Type B pancreatic cell (in vitro differentiated cells): Measurements from ENCODE around the gene PCSK9. TPM values are rescaled to one million over a fixed set of nuclear protein-coding genes. Genes with fewer than 3 reads are reported as not detected.
"Not testable (repeated sequence)": the region's sequence is repeated elsewhere in the genome, so short reads cannot be mapped to it uniquely, and the experiment has no call there.

Source experiments
- DNase-seq: peaks from one replicate; pipeline ENCODE4 v3.0.0; 2021; ENCODE audit warnings: mixed read lengths; ENCODE audit not compliant: unreplicated experiment; ENCODE audit errors: extremely low spot score
- H3K27ac Mint-ChIP-seq: 2 replicates; pipeline ENCODE4 v1.8.0; 2021; ENCODE audit warnings: mild to moderate bottlenecking, mixed read lengths
- H3K27me3 Mint-ChIP-seq: 2 replicates; pipeline ENCODE4 v1.8.0; 2021; ENCODE audit warnings: mixed read lengths
- H3K36me3 Mint-ChIP-seq: 2 replicates; pipeline ENCODE4 v1.8.0; 2021; ENCODE audit warnings: mixed read lengths
- H3K4me1 Mint-ChIP-seq: one replicate; pipeline ENCODE4 v1.8.0; 2021; ENCODE audit warnings: mixed read lengths; ENCODE audit not compliant: unreplicated experiment
- H3K4me3 Mint-ChIP-seq: 2 replicates; pipeline ENCODE4 v1.8.0; 2021; ENCODE audit warnings: mild to moderate bottlenecking, mixed read lengths
- H3K9me3 Mint-ChIP-seq: 2 replicates; pipeline ENCODE4 v1.8.0; 2021; ENCODE audit warnings: mixed read lengths
- total RNA-seq: library from RNA; stranded (reverse); gene quantifications from 2 replicates; pipeline ENCODE4 v1.2.1, GENCODE V29; 2021; ENCODE audit warnings: low replicate concordance
- TF ChIP-seq, protein P1 (sequence below): fragments of 200-600 bp; sonication (generic); conservative IDR thresholded peaks from 2 replicates; pipeline ENCODE4 v1.5.0; 2021; ENCODE audit warnings: antibody characterized with exemption, mild to moderate bottlenecking

The PCSK9 gene
- total RNA-seq, 1 donor from 2014 or later: 15.3 TPM

DNA sequence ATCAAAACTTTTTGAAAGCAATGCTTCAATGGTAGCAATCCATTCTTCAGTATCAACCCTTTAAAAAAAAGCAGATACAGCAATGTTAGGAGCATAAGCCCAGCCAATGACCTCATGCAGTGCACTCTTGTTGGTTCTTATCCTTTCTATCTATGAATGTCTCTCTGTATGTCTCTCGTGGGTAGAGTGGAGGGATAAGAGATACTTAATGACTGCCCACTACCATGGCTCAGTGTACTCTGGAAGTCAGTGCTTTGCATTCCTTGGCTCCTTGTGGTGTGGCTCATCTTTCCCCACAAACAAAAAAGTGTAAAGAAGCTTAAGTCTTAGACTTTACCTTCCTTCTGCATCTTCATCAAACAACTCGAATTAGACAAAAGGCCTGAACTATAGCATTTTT is 50.3 kb downstream of the PCSK9 start:
- Mint-ChIP-seq H3K4me1 (no peaks in the 10 kb centered on the region), H3K9me3 (no peaks in the 10 kb centered on the region), H3K27me3 (no peaks in the 10 kb centered on the region), H3K4me3 (no peak overlapping the region), H3K27ac (no peak overlapping the region), H3K36me3 (peaks cover 44% of the 10 kb centered on the region)
- TF ChIP-seq, protein P1, sequence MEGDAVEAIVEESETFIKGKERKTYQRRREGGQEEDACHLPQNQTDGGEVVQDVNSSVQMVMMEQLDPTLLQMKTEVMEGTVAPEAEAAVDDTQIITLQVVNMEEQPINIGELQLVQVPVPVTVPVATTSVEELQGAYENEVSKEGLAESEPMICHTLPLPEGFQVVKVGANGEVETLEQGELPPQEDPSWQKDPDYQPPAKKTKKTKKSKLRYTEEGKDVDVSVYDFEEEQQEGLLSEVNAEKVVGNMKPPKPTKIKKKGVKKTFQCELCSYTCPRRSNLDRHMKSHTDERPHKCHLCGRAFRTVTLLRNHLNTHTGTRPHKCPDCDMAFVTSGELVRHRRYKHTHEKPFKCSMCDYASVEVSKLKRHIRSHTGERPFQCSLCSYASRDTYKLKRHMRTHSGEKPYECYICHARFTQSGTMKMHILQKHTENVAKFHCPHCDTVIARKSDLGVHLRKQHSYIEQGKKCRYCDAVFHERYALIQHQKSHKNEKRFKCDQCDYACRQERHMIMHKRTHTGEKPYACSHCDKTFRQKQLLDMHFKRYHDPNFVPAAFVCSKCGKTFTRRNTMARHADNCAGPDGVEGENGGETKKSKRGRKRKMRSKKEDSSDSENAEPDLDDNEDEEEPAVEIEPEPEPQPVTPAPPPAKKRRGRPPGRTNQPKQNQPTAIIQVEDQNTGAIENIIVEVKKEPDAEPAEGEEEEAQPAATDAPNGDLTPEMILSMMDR: no peak
- DNase-seq: no peak

DNA sequence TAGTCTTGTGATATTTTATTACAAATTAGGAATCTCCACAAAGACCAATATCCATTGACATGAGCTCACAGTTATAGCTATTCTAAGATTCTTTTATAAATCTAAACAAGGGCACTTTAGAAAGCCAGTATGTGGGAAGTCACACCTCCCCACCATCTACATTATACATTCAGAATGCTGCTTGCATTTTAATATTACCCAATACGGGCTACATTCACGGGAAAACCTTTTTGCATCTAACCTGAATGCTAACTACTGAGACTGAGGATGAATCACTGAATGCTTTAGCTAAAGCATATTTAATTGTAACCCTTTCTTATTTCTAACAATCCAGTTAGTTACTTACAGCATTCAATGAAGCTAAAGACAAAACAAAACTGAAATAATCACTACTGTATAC is 53.1 kb downstream of the PCSK9 start:
- H3K27me3 Mint-ChIP-seq: no peaks in the 10 kb centered on the region
- H3K36me3 Mint-ChIP-seq: peaks cover 55% of the 10 kb centered on the region
- H3K4me1 Mint-ChIP-seq: no peaks in the 10 kb centered on the region
- H3K27ac Mint-ChIP-seq: no peak overlapping the region
- no peak for DNase-seq
- no peak overlapping the region for H3K4me3 Mint-ChIP-seq
- TF ChIP-seq, protein P1: no peak
- H3K9me3 Mint-ChIP-seq: no peaks in the 10 kb centered on the region

DNA sequence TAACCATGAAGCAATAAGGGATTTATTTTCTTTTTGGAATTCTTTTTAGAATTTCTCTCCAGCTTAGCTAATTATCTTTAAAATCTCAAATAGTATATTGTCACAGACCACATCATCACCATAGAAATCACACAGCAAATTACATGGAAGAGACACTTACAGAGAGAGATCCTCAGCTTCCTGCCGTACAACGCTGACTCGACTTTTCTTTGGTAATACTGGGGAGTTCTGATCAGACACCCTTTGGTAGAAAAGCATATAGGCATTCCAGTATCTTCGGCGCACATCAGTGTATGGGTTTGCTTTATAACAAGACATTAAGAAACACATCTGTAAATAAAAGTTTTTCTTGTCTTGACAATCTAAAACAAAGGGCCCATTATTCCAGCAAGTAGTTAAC is 55.7 kb downstream of the PCSK9 start:
- no peak for DNase-seq
- no peaks in the 10 kb centered on the region for H3K27me3 Mint-ChIP-seq
- H3K36me3 Mint-ChIP-seq: peaks cover 51% of the 10 kb centered on the region
- no peaks in the 10 kb centered on the region for H3K9me3 Mint-ChIP-seq
- TF ChIP-seq, protein P1: no peak
- no peak overlapping the region for H3K4me3 Mint-ChIP-seq
- no peak overlapping the region for H3K27ac Mint-ChIP-seq
- no peaks in the 10 kb centered on the region for H3K4me1 Mint-ChIP-seq

DNA sequence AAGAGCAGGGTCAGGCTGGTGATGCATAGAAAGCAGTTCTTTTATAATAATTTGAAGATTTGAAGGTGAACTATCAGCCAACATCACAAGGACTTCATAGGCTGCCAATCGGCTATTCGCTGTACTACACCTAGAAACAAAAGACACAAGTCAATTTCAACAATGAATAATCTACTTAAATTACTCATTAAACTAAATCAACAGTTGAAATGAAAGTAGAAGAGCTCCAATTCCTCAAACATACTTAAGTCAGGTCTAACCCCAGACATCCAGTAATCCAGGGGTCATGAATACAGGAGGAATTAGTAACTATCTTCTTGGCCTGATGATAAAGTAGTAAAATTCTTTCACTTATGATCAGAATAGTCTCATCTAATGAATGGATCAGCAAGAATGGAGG is 64.5 kb downstream of the PCSK9 start:
- H3K36me3 Mint-ChIP-seq: peaks cover 22% of the 10 kb centered on the region
- H3K27ac Mint-ChIP-seq: no peak overlapping the region
- no peak overlapping the region for H3K4me3 Mint-ChIP-seq
- TF ChIP-seq, protein P1: no peak
- DNase-seq: no peak
- H3K27me3 Mint-ChIP-seq: no peaks in the 10 kb centered on the region
- H3K9me3 Mint-ChIP-seq: no peaks in the 10 kb centered on the region
- no peaks in the 10 kb centered on the region for H3K4me1 Mint-ChIP-seq

GRCh38 chr1:55107101-55107500 is 67.8 kb downstream of the PCSK9 start:
- H3K9me3 Mint-ChIP-seq: no peaks in the 10 kb centered on the region
- no peak overlapping the region for H3K4me3 Mint-ChIP-seq
- peaks cover 37% of the 10 kb centered on the region for H3K36me3 Mint-ChIP-seq
- no peak for DNase-seq
- no peaks in the 10 kb centered on the region for H3K4me1 Mint-ChIP-seq
- H3K27me3 Mint-ChIP-seq: no peaks in the 10 kb centered on the region
- no peak overlapping the region for H3K27ac Mint-ChIP-seq
- TF ChIP-seq, protein P1: no peak

- not testable (repeated sequence) for H3K27ac Mint-ChIP-seq, H3K4me3 Mint-ChIP-seq, H3K4me1 Mint-ChIP-seq, H3K27me3 Mint-ChIP-seq, H3K9me3 Mint-ChIP-seq, DNase-seq
- peaks cover 55% of the 10 kb centered on the region for H3K36me3 Mint-ChIP-seq
Measured at GRCh38 chr1:55109005-55109404, 69.7 kb downstream of the PCSK9 start.

Other genes starting within 250 kb of the PCSK9 start
- 7.0 and 12.4 TPM in 2 replicates for gene TTC22, start 238.2 kb upstream of the PCSK9 start, total RNA-seq
- gene DHCR24, start 152.4 kb upstream of the PCSK9 start, total RNA-seq: 119 and 149 TPM in 2 replicates
- gene TMEM61, start 58.9 kb upstream of the PCSK9 start, total RNA-seq: 2.9 and 3.8 TPM in 2 replicates
- 0.05 TPM in 1 of 2 replicates, not detected in the other for gene BSND, start 40.6 kb upstream of the PCSK9 start, total RNA-seq
- gene USP24, start 175.8 kb downstream of the PCSK9 start, total RNA-seq: 35.3 and 44.5 TPM in 2 replicates